ENCODE results near the gene CCDC32.

CCDC32 gene

DNA sequence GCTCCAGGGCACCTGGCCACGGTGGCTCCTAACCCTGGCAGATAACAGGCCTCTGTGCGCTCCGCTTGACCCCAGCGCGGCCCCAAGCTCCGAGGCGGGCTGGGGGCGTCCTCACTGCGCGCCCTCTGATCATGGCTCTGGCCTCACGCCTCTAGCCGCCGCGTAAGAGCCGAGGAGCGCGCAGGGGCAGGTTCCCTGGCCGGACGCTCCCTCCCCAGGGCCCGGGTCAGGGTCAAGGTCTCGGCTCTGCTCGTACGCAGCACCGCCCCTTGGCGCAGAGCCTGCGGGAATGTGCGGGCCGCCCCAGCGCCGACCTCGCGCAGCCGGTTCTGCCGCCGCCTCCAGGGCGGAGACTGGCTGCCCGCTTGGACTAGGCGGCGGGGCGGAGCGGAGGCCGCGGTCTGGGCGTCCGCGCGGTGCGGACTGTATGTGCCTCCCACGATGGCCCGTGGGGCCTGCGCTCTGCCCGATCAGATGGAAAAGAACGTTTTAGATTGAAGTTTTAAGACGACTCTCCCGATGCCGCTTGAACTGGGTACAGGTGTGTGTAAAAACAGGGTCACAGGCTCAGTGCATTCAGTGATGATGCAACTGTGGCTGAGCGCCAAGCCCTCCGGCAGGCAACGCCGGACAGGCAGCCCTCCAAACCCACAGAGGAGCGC is 53.2 kb downstream of the CCDC32 start:
- DNase-seq: no peak

DNA sequence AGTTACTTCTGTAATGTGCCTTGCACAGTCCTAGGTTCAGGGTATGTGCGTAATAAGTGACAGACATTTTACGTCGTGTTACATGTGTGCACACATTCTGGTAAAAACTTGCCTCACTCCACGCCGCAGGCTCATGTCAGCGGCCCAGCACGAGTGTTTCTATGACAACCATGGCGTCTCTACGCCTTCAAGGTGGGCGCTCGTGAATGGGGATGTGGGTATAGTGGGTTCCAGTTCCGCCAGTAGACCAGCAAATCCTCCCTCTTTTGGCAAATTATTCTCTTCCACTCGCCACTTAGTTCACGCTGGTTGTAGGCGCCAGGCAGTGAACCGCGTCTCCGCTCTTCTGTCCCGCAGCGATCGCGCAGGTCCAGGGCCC is 53.8 kb downstream of the CCDC32 start:
- DNase-seq: no peak

DNA sequence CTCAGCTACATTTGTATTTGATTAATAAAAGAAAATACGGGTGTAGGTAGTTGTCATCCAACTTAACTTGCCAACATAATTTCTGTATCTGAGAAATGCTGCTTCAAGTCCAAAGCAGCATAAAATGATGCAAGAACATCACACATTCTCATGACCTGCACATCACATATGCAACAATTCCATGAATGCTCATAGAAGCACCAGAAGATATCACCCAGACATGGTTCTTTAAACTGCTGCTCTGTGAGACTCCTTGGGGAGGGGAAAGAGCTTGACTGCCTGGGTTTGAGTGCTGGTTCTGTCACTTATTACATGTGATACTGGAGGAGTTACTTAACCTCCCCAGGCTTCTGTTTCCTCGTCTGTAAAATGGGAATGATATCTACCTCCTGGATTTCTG is 54.6 kb downstream of the CCDC32 start:
- no peak for DNase-seq

DNA sequence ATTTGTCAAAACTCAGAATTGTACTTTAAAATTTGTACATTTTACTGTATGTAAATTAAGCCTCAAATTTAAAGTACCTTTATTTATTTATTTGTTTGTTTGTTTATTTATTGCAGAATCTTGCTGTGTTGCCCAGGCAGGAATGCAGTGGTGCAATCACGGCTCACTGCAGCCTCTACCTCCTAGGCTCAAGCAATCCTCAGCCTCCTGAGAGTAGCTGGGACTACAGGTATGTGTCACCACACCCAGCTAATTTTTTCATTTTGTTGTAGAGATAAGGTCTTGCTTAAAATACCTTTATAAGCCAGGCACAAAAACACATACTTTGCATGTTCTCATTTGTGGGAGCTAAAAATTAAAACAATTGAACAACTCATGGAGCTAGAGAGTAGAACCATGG is 56.6 kb downstream of the CCDC32 start:
- DNase-seq: no peak

DNA sequence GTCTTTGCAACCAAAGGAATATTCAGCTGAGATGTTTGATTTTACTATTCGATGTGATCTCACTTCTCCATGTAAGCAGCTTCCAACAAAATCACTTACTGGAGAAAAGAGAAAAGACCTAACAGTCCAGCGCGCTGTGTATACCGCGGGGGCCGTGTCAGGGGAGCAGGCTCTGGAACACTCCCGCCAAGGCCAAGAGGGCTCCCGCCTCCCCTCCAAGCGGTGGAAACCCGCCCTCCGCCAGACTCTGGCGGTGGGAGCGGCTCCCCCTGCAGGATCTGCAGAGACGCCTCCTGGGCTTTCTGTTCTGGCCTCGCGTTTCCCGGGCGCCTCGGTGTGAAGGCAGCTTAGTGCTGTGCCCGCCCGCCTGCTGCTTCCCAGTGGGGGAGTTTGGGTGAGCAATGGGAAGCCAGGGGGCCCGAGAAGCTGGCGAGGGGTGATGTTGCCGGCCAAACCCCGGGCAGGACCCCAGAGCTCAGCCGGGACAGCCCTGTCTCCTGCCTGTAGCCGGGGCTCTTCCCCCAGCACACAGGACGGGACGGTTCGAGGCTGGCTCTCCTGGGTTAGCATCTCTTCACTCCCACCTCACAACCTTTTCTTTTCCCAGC is 57.8 kb downstream of the CCDC32 start:
- peak; percentile 26 to 40 (median 33) for DNase-seq

All from activated CD4-positive, CD25-positive, alpha-beta regulatory T cell (primary cell).